ENCODE measurements around the gene AP4E1.

DNA sequence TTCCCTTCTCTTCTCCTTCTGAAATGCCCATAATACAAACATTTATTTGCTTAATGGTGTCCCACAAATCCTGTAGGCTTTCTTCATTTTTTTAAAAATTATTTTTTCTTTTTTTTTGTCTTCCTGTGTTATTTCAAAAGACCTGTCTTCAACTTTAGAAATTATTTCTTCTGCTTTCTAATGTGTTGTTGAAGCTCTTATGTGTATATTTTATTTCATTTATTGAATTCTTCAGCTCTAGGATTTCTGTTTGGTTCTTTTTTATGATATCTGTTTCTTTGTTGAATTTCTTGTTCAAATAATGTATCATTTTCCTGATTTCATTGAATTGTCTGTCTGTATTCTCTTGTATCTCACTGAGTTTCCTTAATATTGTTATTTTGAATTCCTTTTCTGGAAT lies 63.1 kb downstream of the AP4E1 start:
- no peak for TF ChIP-seq POLR2A (IDR thresholded peaks at IDR 0.05)
- TF ChIP-seq, protein P1, sequence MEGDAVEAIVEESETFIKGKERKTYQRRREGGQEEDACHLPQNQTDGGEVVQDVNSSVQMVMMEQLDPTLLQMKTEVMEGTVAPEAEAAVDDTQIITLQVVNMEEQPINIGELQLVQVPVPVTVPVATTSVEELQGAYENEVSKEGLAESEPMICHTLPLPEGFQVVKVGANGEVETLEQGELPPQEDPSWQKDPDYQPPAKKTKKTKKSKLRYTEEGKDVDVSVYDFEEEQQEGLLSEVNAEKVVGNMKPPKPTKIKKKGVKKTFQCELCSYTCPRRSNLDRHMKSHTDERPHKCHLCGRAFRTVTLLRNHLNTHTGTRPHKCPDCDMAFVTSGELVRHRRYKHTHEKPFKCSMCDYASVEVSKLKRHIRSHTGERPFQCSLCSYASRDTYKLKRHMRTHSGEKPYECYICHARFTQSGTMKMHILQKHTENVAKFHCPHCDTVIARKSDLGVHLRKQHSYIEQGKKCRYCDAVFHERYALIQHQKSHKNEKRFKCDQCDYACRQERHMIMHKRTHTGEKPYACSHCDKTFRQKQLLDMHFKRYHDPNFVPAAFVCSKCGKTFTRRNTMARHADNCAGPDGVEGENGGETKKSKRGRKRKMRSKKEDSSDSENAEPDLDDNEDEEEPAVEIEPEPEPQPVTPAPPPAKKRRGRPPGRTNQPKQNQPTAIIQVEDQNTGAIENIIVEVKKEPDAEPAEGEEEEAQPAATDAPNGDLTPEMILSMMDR (IDR thresholded peaks at IDR 0.05): no peak
- TF ChIP-seq POLR2AphosphoS5 (IDR thresholded peaks at IDR 0.05): no peak
